Measurements from ENCODE around the gene GPR31. TPM values are rescaled to one million over a fixed set of nuclear protein-coding genes. Genes with fewer than 3 reads are reported as not detected.

Gene GPR31
- total RNA-seq, 1 donor from 2014 or later = not detected

- TF ChIP-seq, protein P1, sequence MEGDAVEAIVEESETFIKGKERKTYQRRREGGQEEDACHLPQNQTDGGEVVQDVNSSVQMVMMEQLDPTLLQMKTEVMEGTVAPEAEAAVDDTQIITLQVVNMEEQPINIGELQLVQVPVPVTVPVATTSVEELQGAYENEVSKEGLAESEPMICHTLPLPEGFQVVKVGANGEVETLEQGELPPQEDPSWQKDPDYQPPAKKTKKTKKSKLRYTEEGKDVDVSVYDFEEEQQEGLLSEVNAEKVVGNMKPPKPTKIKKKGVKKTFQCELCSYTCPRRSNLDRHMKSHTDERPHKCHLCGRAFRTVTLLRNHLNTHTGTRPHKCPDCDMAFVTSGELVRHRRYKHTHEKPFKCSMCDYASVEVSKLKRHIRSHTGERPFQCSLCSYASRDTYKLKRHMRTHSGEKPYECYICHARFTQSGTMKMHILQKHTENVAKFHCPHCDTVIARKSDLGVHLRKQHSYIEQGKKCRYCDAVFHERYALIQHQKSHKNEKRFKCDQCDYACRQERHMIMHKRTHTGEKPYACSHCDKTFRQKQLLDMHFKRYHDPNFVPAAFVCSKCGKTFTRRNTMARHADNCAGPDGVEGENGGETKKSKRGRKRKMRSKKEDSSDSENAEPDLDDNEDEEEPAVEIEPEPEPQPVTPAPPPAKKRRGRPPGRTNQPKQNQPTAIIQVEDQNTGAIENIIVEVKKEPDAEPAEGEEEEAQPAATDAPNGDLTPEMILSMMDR (conservative IDR thresholded peaks at IDR 0.05; ENCODE audit: low read depth, low read length) = no peak
- H3K4me3 ChIP-seq (ENCODE audit: low read depth, low read length) = no peak overlapping the region
- no peak for DNase-seq (ENCODE audit: low read depth)
These were observed 5.8 kb upstream of the GPR31 start for GRCh38 chr6:167163476-167164011.

DNA sequence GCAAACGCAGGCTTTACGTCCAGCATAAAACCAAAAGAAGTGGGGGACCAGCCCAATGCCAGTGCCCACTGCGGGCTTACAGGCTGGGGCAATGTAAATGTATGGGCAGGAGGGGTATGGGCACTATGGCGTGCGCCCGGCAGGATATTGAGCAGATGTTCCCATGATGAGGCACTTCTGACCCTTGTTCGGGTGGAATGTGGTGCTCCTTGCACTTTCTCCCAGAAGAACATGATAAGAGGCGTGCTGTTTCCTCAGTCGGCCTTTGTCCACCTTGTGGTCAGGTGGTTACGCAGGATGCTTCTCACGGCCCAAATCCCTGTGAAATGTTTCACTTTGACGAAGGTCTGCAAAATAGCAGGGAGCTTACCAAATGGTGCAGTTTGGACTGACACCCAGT lies 4.8 kb upstream of the GPR31 start:
- DNase-seq (ENCODE audit: low read depth) = no peak
- TF ChIP-seq, protein P1 (conservative IDR thresholded peaks at IDR 0.05; ENCODE audit: low read depth, low read length) = no peak
- H3K4me3 ChIP-seq (ENCODE audit: low read depth, low read length) = no peak overlapping the region

DNA sequence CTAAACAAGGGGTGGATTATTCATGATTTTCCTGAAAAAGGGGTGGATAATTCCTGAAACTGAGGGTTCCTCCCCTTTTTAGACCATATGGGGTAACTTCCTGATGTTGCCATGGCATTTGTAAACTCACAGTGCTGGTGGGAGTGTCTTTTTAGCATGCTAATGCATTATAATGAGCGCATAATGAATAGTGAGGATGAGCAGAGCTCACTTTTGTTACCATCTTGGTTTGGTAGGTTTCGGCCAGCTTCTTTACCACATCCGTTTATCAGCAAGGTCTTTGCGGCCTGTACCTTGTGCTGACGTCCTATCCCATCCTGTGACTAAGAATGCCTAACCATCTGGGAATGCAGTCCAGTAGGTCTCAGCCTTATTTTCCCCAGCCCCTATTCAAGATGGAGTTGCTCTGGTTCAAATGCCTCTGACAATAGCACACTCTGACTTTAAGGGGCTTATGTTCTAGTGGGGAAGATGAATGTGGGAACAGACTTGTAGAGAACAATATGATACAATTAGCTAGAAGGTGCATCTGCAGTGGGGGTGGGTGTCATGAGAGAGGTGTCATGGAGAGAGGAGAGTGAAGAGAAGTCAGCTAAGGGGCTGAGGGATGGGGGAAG lies 4.2 kb upstream of the GPR31 start:
- DNase-seq (ENCODE audit: low read depth) = no peak
- TF ChIP-seq, protein P1 (conservative IDR thresholded peaks at IDR 0.05; ENCODE audit: low read depth, low read length) = no peak

DNA sequence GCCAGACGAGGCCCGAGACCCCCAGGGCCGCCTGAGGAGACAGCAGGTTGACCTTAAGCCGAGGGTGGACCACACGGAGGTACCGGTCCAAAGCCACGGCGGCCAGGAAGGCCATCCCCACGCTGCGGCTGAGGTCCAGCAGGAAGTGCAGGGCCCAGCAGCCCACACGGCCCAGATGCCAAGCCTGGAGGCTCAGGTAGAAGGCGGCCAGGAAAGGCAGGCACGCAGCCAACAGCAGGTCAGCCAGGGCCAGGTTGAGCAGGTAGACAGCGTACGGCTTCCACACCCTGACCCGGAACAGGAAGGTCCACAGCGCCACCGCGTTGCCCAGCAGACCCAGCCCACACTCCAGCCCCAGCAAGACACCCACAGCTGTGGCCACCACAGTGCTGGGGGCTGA lies 366 bp downstream of the GPR31 start:
- no peak overlapping the region for H3K4me3 ChIP-seq (ENCODE audit: low read depth, low read length)
- DNase-seq (ENCODE audit: low read depth) = no peak
- TF ChIP-seq, protein P1 (conservative IDR thresholded peaks at IDR 0.05; ENCODE audit: low read depth, low read length) = no peak

More for the DNA sequence above, 4.2 kb upstream of the GPR31 start:
- no peak overlapping the region for H3K4me3 ChIP-seq (ENCODE audit: low read depth, low read length)

- no peak for DNase-seq (ENCODE audit: low read depth)
- H3K4me3 ChIP-seq (ENCODE audit: low read depth, low read length) = no peak overlapping the region
- TF ChIP-seq, protein P1 (conservative IDR thresholded peaks at IDR 0.05; ENCODE audit: low read depth, low read length) = no peak
These were observed 2.9 kb downstream of the GPR31 start for GRCh38 chr6:167154895-167155294.

DNA sequence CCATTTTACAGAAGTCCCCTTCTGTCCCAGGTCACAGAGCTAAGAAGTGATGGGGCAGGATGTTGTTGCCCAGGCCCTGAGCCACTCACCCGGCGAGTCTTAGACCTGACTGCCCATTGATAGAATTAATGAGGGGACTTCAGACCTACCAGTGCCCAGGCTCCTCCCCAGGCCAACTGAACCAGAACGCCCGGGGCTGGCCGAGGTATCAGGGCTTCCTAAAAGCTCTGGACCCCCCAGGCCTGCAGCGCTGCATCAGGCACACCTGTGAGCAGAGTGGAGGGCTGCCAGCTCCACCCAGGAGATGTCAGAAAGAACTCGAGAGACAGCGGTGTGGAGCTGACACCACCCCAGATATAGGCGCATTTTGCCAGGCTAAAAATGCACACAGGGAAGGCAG lies 3.5 kb downstream of the GPR31 start:
- no peak for DNase-seq (ENCODE audit: low read depth)
- no peak overlapping the region for H3K4me3 ChIP-seq (ENCODE audit: low read depth, low read length)
- TF ChIP-seq, protein P1 (conservative IDR thresholded peaks at IDR 0.05; ENCODE audit: low read depth, low read length) = no peak

DNA sequence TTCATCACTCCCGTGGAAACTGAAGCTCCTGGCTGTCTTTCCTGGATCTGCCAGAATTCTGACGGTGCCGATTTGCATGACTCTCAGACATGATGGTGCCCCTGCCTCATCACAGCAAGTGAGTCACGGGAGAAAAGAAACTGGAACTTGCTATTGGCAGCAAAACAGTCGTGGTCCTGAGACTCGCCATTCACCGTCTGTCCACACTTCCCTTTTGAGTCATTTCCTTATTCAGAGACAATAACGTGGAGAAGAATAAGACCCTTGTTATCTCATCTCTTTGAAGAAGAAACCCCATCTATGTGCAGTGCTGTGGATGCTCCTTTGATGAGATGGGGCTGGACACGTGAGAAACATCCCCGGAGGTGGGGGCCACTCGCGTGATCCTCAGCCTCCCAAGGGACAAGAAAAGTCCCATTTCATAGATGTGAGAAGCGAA lies 4.2 kb downstream of the GPR31 start:
- TF ChIP-seq, protein P1 (conservative IDR thresholded peaks at IDR 0.05; ENCODE audit: low read depth, low read length) = no peak
- H3K4me3 ChIP-seq (ENCODE audit: low read depth, low read length) = no peak overlapping the region
- no peak for DNase-seq (ENCODE audit: low read depth)

Measured in epithelial cell of proximal tubule (primary cell).